Sigmoid colon (tissue), 7 donors: ENCODE results near the gene ADAMTS17. TPM values are rescaled to one million over a fixed set of nuclear protein-coding genes. Genes with fewer than 3 reads are reported as not detected.

Experiments
- DNase-seq: peaks from one replicate; pipeline ENCODE4 v3.0.0-alpha.2; 2019
- H3K27ac ChIP-seq, 4 donors: fragments of 200-600 bp; sonication (generic); one replicate each; pipeline ENCODE4 v1.5.1; 2016 to 2019; ENCODE audit warnings: mild to moderate bottlenecking in 1 of 4
- H3K27me3 ChIP-seq, 3 donors: fragments of 200-600 bp; sonication (generic); one replicate each; pipeline ENCODE4 v1.5.1; 2019; ENCODE audit warnings: mild to moderate bottlenecking in 1 of 3
- H3K36me3 ChIP-seq, 4 donors: fragments of 200-600 bp; sonication (generic); one replicate each; pipeline ENCODE4 v1.5.1; 2016 to 2019
- H3K4me1 ChIP-seq, 4 donors: fragments of 200-600 bp; sonication (generic); one replicate each; pipeline ENCODE4 v1.5.1; 2017 to 2019
- H3K4me3 ChIP-seq, 4 donors: fragments of 200-600 bp; sonication (generic); one replicate each; pipeline ENCODE4 v1.5.1; 2017 to 2019; ENCODE audit warnings: mild to moderate bottlenecking in 2 of 4, moderate library complexity in 1 of 4
- H3K9me3 ChIP-seq, 4 donors: fragments of 200-600 bp in 3 of 4; sonication (generic) in 3 of 4; one replicate each; pipeline versions ENCODE4 v1.5.1 to v1.6.1; 2013 to 2019
- CTCF ChIP-seq, 4 experiments: fragments of 450-650 bp in 3 of 4; fragments of 200-600 bp in 1 of 4; IDR thresholded peaks; one replicate each; pipeline ENCODE4 v1.5.1; 2016 to 2019; ENCODE audit warnings: antibody characterized with exemption in 4 of 4, mild to moderate bottlenecking in 3 of 4, moderate library complexity in 2 of 4
- EP300 ChIP-seq, 4 donors: sonication (generic); formaldehyde crosslinking; IDR thresholded peaks; one replicate each; pipeline ENCODE4 v1.6.1; 2017; ENCODE audit warnings: antibody characterized with exemption in 4 of 4
- POLR2A ChIP-seq, 2 donors: fragments of 450-650 bp; IDR thresholded peaks; one replicate each; pipeline ENCODE4 v1.6.1; 2016; ENCODE audit warnings: antibody characterized with exemption in 2 of 2, mild to moderate bottlenecking in 2 of 2, moderate library complexity in 2 of 2
- POLR2AphosphoS5 ChIP-seq, 4 donors: sonication (generic); formaldehyde crosslinking; IDR thresholded peaks; one replicate each; pipeline ENCODE4 v1.6.1; 2017; ENCODE audit warnings: antibody characterized with exemption in 4 of 4
- WGBS, 2 donors: extraction: QIAGEN DNeasy Blood & Tissue Kit; methylation state at CpG; one replicate each; pipeline ENCODE4 v1.1.7; 2013; 5-methylcytosine and 5-hydroxymethylcytosine counted together
- intact Hi-C: fragments of 100-400 bp; cut with DNase I; formaldehyde crosslinking; loops from one replicate; pipeline ENCODE4 v1.15.1; 2023
- polyA plus RNA-seq, 3 donors: library from polyadenylated mRNA; stranded (reverse); fragments of 200-250 nt; gene quantifications; one replicate each; pipeline ENCODE4 v1.2.3, GENCODE V29; 2013
- total RNA-seq, 4 donors: library from RNA; depleted of rRNA; stranded (reverse); fragments of >200 nt; gene quantifications; one replicate each; pipeline ENCODE4 v1.1.0, GENCODE V29; 2016
- donor health status: healthy with polysubstance abuse.
- donor health status: Bipolar disorder and iron deficiency.
- donor health status: healthy.

The ADAMTS17 gene
- total and polyA plus RNA-seq, 7 donors = 0.46 to 3.6 (median 1.2) TPM

DNA sequence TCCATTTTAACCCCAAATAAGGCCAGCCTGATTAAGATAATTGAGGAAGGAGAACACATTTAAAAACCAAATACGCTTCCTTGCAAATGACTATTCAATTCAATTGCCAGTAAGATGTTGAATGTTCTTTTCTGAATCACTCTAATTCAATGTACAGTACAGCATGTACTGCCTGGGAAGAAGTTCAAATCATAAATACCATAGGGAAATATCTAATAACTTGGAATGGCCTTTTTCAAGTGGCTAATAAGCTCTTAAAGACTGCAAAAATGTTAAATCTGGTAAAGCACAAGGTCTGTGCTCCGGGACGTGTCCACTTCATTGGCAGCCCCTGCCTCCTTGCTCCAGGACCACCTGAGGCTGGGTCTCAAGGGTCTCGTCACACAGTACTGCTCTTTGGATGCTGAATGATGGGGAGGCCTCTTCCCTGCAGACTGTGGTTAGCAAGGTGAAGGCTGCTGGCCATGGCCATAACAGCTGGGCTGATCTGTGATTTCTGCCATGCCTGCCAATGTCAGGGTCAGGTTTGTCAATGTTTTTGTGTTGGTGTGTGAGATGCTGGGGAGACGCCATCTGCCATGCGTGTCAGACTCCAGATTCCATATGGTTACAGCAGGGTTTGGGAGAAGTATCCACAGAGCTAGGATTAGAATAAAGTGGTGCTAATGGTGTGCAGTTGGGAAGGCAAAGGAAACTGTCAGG, 300.5 kb downstream of the ADAMTS17 start:
- H3K27ac ChIP-seq = no peak overlapping the region
- no peaks in the 10 kb centered on the region for H3K36me3 ChIP-seq
- 94 to 96% methylated on average over 6 of the region's 6 CpGs for WGBS, 2 donors
- TF ChIP-seq EP300 (IDR thresholded peaks at IDR 0.05) = no peak
- TF ChIP-seq CTCF (IDR thresholded peaks at IDR 0.05) = no peak
- no peak for TF ChIP-seq POLR2A (IDR thresholded peaks at IDR 0.05)
- no peak for TF ChIP-seq POLR2AphosphoS5 (IDR thresholded peaks at IDR 0.05)
- no peak overlapping the region for H3K4me3 ChIP-seq
- H3K9me3 ChIP-seq = no peaks in the 10 kb centered on the region
- H3K27me3 ChIP-seq = no peaks in the 10 kb centered on the region
- DNase-seq = no peak
- H3K4me1 ChIP-seq = peaks cover 0 to 11% (median 2%) of the 10 kb centered on the region in 4 donors
- intact Hi-C loops = no loop called here

GRCh38 chr15:100039994-100040393, 301.8 kb downstream of the ADAMTS17 start:
- H3K4me1 ChIP-seq = peaks cover 0 to 11% (median 2%) of the 10 kb centered on the region in 4 donors
- DNase-seq = no peak
- H3K27ac ChIP-seq = no peak overlapping the region
- whole genome bisulfite sequencing, 2 donors = 87 to 93% methylated on average over 5 of the region's 5 CpGs
- no peak for TF ChIP-seq EP300 (IDR thresholded peaks at IDR 0.05)
- intact Hi-C loops = no loop called here
- no peak overlapping the region for H3K4me3 ChIP-seq
- no peaks in the 10 kb centered on the region for H3K27me3 ChIP-seq
- H3K9me3 ChIP-seq = no peaks in the 10 kb centered on the region
- no peaks in the 10 kb centered on the region for H3K36me3 ChIP-seq

DNA sequence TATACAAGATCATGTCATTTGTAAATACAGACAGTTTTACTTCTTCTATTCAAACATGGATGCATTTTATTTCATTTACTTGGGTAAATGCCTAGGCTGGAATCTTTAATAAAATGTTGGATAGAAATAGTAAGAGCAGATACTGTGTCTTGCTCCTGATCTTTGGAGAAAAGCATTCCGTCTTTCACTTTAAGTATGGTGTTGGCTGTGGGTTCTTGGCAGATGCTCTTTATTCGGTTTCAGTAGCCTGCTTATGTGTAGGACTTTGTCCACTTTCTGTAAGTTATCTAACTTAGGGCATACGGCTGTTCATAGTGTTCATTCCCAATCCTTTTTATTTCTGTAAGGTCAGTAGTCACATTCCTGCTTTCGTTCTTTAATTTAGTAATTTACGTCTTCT, 303.0 kb downstream of the ADAMTS17 start:
- Histone ChIP-seq H3K27me3 (no peaks in the 10 kb centered on the region), H3K9me3 (no peaks in the 10 kb centered on the region), H3K27ac (no peak overlapping the region), H3K4me3 (no peak overlapping the region), H3K36me3 (no peaks in the 10 kb centered on the region), H3K4me1 (peaks cover 0 to 11% (median 2%) of the 10 kb centered on the region in 4 donors)
- WGBS, 2 donors = 82 to 88% methylated on average over 5 of the region's 5 CpGs
- intact Hi-C loops = no loop called here
- no peak for DNase-seq
- TF ChIP-seq POLR2A (IDR thresholded peaks at IDR 0.05) = no peak
- no peak for TF ChIP-seq EP300 (IDR thresholded peaks at IDR 0.05)
- TF ChIP-seq POLR2AphosphoS5 (IDR thresholded peaks at IDR 0.05) = no peak
- TF ChIP-seq CTCF (IDR thresholded peaks at IDR 0.05) = no peak

DNA sequence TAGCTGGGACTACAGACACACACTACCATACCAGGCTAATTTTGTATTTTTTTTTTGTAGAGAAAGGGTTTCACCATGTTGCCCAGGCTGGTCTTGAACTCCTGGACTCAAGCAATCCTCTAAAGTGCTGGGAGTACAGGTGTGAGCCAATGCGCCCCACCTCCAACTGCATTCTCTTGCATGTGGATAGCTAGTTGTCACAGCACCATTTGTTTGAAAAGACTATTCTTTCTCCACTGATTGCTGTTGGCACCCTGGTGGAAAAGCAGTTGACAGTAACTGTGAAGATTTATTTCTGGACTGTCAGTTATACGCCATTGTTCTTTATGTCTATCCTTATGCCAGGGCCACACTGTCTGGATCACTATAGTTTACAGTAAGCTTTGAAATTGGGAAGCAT, 303.9 kb downstream of the ADAMTS17 start:
- Histone ChIP-seq H3K36me3 (no peaks in the 10 kb centered on the region), H3K4me1 (peaks cover 0 to 3% (median under 1%) of the 10 kb centered on the region in 4 donors), H3K27me3 (no peaks in the 10 kb centered on the region), H3K4me3 (no peak overlapping the region), H3K9me3 (no peaks in the 10 kb centered on the region), H3K27ac (no peak overlapping the region)
- DNase-seq = no peak
- intact Hi-C loops = no loop called here
- no peak for TF ChIP-seq CTCF (IDR thresholded peaks at IDR 0.05)
- no peak for TF ChIP-seq EP300 (IDR thresholded peaks at IDR 0.05)
- no peak for TF ChIP-seq POLR2A (IDR thresholded peaks at IDR 0.05)
- 99% methylated on average over 2 of the region's 2 CpGs for WGBS, 2 donors

- no peaks in the 10 kb centered on the region for H3K27me3 ChIP-seq
- no peak overlapping the region for H3K27ac ChIP-seq
- no peaks in the 10 kb centered on the region for H3K4me1 ChIP-seq
- TF ChIP-seq POLR2A (IDR thresholded peaks at IDR 0.05) (no peak), POLR2AphosphoS5 (IDR thresholded peaks at IDR 0.05) (no peak), EP300 (IDR thresholded peaks at IDR 0.05) (no peak), CTCF (IDR thresholded peaks at IDR 0.05) (no peak)
- no peak for DNase-seq
- H3K36me3 ChIP-seq = no peaks in the 10 kb centered on the region
- no peak overlapping the region for H3K4me3 ChIP-seq
- WGBS, 2 donors = 87 to 92% methylated on average over 6 of the region's 6 CpGs
- H3K9me3 ChIP-seq = no peaks in the 10 kb centered on the region
- intact Hi-C loops = no loop called here
Measured at GRCh38 chr15:100036015-100036414, 305.8 kb downstream of the ADAMTS17 start.
